NCI-H345 (cell line): ENCODE results near the gene ATXN2.
"Not testable (repeated sequence)": the region's sequence is repeated elsewhere in the genome, so short reads cannot be mapped to it uniquely, and the experiment has no call there.

Source experiments
- DNase-seq: peaks from one replicate; lab custom pipeline; 2025; lab: John Stamatoyannopoulos, UW

ATXN2 gene

GRCh38 chr12:111404362-111405148, 194.6 kb downstream of the ATXN2 start:
- DNase-seq: no peak

GRCh38 chr12:111402490-111402824, 196.7 kb downstream of the ATXN2 start:
- DNase-seq: not testable (repeated sequence)
